ENCODE data around the gene RING1. TPM values are rescaled to one million over a fixed set of nuclear protein-coding genes. Genes with fewer than 3 reads are reported as not detected.

RING1 gene
- total and polyA plus RNA-seq, 10 of the 15 experiments (the other 5 are each of a cell fraction or from before 2014, with no cell fraction given): 2.0 to 27.2 (median 15.8) TPM

DNA sequence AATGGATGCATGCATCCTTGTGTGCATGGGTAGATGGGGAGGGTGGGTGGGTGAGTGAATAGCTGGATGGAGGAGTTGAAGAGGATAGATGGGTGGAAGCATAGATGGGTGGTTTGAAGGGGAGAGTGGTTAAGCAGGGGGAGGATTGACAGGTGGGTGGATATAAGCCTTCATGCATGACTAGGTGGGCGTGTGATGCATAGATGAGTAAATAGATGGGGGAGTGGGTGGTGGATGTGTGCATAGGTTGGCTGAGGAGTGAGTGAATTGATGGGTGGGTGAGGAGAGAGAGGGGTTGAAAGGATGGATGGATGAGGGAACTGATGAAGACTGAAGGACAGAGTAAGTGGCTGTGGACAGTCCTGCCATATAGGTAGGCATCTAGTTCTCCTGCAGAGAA is 20.5 kb upstream of the RING1 start:
- FAIRE-seq (no peak), DNase-seq (ENCODE audit: low read depth, low spot score) (no peak), ATAC-seq (no peak)
- intact Hi-C loops (cut with micrococcal nuclease; ENCODE audit: unreplicated experiment): no loop called here
- Histone ChIP-seq H3K27ac (ENCODE audit: control insufficient read depth, insufficient read depth) (no peak overlapping the region), H2AFZ (ENCODE audit: control insufficient read depth, low read depth, low read length) (no peak overlapping the region), H3K27me3 (replicated peaks in 1 of 2; ENCODE audit: control insufficient read depth in 2 of 2, insufficient read depth in 2 of 2, low read length in 1 of 2) (peaks cover 2 to 5% of the 10 kb centered on the region in 2 experiments), H3K79me2 (ENCODE audit: control insufficient read depth, insufficient read depth, low read length) (no peaks in the 10 kb centered on the region), H3K9ac (ENCODE audit: control insufficient read depth, insufficient read depth, low read length) (no peak overlapping the region), H3K36me3 (ENCODE audit: control insufficient read depth in 2 of 2, insufficient read depth in 2 of 2, low read length in 1 of 2) (no peaks in the 10 kb centered on the region), H3K4me3 (no peak overlapping the region), H3K4me2 (ENCODE audit: control insufficient read depth, insufficient read depth) (no peak overlapping the region), H3K9me3 (replicated peaks; ENCODE audit: control insufficient read depth, insufficient read depth, low read length) (peaks cover 9% of the 10 kb centered on the region), H3K4me1 (ENCODE audit: control insufficient read depth, insufficient read depth, low read length) (peaks cover 6% of the 10 kb centered on the region), H4K20me1 (ENCODE audit: control insufficient read depth, insufficient read depth) (no peaks in the 10 kb centered on the region)
- TF ChIP-seq ATF7 (IDR thresholded peaks at IDR 0.05; ENCODE audit: low read depth) (no peak), BRCA1 (IDR thresholded peaks at IDR 0.05; ENCODE audit: low read depth, low read length) (no peak), CHD4 (IDR thresholded peaks at IDR 0.05) (no peak), RBBP5 (conservative IDR thresholded peaks at IDR 0.05) (no peak), PAX5 (IDR thresholded peaks at IDR 0.05; ENCODE audit: borderline replicate concordance, low read depth, low read length) (no peak)
- in situ Hi-C loops (cut with MboI): no loop called here
- 0% methylated on average over 1 of the region's 1 CpG for WGBS (ENCODE audit: insufficient coverage, insufficient replicate concordance, low lambda C conversion rate, missing lambda C conversion rate)
- ChIA-PET RAD21 (ENCODE audit: unreplicated experiment) (no interaction called here), POLR2A (no interaction called here), SMC1A (ENCODE audit: uncharacterized antibody, unreplicated experiment) (no interaction called here), CTCF (no interaction called here)
- BruUV-seq (replicated peaks): no TSS peak

GRCh38 chr6:33189164-33189563 is 19.1 kb upstream of the RING1 start:
- intact Hi-C loops (cut with micrococcal nuclease; ENCODE audit: unreplicated experiment) (no loop called here), in situ Hi-C loops (cut with MboI) (no loop called here)
- DNase-seq (ENCODE audit: low read depth, low spot score) (no peak), FAIRE-seq (no peak), ATAC-seq (no peak)
- no peak overlapping the region for H3K4me2 ChIP-seq (ENCODE audit: control insufficient read depth, insufficient read depth)
- no TSS peak for BruUV-seq (replicated peaks)
- POLR2A ChIA-PET: no interaction called here
- RAD21 ChIA-PET (ENCODE audit: unreplicated experiment): no interaction called here
- TF ChIP-seq ZNF274 (IDR thresholded peaks at IDR 0.05; ENCODE audit: insufficient read depth, insufficient read length): no peak
- TF ChIP-seq, protein P1, sequence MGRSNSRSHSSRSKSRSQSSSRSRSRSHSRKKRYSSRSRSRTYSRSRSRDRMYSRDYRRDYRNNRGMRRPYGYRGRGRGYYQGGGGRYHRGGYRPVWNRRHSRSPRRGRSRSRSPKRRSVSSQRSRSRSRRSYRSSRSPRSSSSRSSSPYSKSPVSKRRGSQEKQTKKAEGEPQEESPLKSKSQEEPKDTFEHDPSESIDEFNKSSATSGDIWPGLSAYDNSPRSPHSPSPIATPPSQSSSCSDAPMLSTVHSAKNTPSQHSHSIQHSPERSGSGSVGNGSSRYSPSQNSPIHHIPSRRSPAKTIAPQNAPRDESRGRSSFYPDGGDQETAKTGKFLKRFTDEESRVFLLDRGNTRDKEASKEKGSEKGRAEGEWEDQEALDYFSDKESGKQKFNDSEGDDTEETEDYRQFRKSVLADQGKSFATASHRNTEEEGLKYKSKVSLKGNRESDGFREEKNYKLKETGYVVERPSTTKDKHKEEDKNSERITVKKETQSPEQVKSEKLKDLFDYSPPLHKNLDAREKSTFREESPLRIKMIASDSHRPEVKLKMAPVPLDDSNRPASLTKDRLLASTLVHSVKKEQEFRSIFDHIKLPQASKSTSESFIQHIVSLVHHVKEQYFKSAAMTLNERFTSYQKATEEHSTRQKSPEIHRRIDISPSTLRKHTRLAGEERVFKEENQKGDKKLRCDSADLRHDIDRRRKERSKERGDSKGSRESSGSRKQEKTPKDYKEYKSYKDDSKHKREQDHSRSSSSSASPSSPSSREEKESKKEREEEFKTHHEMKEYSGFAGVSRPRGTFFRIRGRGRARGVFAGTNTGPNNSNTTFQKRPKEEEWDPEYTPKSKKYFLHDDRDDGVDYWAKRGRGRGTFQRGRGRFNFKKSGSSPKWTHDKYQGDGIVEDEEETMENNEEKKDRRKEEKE (IDR thresholded peaks at IDR 0.05): no peak
- TF ChIP-seq NR2F1 (conservative IDR thresholded peaks at IDR 0.05): no peak
- H3K27ac ChIP-seq (ENCODE audit: control insufficient read depth, insufficient read depth): no peak overlapping the region
- no peak overlapping the region for H3K9ac ChIP-seq (ENCODE audit: control insufficient read depth, insufficient read depth, low read length)
- H3K4me3 ChIP-seq: no peak overlapping the region
- H3K36me3 ChIP-seq (ENCODE audit: control insufficient read depth in 2 of 2, insufficient read depth in 2 of 2, low read length in 1 of 2): peaks cover 0 to 3% of the 10 kb centered on the region in 2 experiments; a peak in 1 of 4 replicates
- no peaks in the 10 kb centered on the region for H4K20me1 ChIP-seq (ENCODE audit: control insufficient read depth, insufficient read depth)
- SMC1A ChIA-PET (ENCODE audit: uncharacterized antibody, unreplicated experiment): interaction anchor here (1.3 kb wide), 1 partner anchor 31 kb away, joined by 3 read pairs; no protein-coding TSS in a partner anchor
- H3K79me2 ChIP-seq (ENCODE audit: control insufficient read depth, insufficient read depth, low read length): no peaks in the 10 kb centered on the region
- H3K4me1 ChIP-seq (ENCODE audit: control insufficient read depth, insufficient read depth, low read length): no peaks in the 10 kb centered on the region
- CTCF ChIA-PET: interaction anchor here (0.7 to 1.3 kb wide), 4 partner anchors 17 to 59 kb away, joined by 3 read pairs; no protein-coding TSS in a partner anchor
- WGBS (ENCODE audit: insufficient coverage, insufficient replicate concordance, low lambda C conversion rate, missing lambda C conversion rate): 53% methylated on average over 8 of the region's 8 CpGs
- peaks cover 2 to 5% of the 10 kb centered on the region in 2 experiments for H3K27me3 ChIP-seq (replicated peaks in 1 of 2; ENCODE audit: control insufficient read depth in 2 of 2, insufficient read depth in 2 of 2, low read length in 1 of 2)
- no peaks in the 10 kb centered on the region for H3K9me3 ChIP-seq (replicated peaks; ENCODE audit: control insufficient read depth, insufficient read depth, low read length)
- H2AFZ ChIP-seq (ENCODE audit: control insufficient read depth, low read depth, low read length): no peak overlapping the region
